PFSK-1 (cell line): Measurements from ENCODE around the gene GJB4.

Experiments used
- POLR2AphosphoS5 ChIP-seq: IDR thresholded peaks from 2 replicates; pipeline ENCODE4 v1.6.1; 2012; ENCODE audit warnings: low read depth, mild to moderate bottlenecking, control low read depth, low read length, moderate library complexity
- TF ChIP-seq, protein P1 (sequence below), 2 experiments: IDR thresholded peaks; 2 replicates each; pipeline versions ENCODE4 v1.6.1 to v1.8.0; 2011 to 2012; ENCODE audit warnings: low read depth in 2 of 2, low read length in 2 of 2, control low read depth in 1 of 2, inconsistent platforms in 1 of 2, mild to moderate bottlenecking in 1 of 2, moderate library complexity in 1 of 2; ENCODE audit not compliant: insufficient read depth in 1 of 2

DNA sequence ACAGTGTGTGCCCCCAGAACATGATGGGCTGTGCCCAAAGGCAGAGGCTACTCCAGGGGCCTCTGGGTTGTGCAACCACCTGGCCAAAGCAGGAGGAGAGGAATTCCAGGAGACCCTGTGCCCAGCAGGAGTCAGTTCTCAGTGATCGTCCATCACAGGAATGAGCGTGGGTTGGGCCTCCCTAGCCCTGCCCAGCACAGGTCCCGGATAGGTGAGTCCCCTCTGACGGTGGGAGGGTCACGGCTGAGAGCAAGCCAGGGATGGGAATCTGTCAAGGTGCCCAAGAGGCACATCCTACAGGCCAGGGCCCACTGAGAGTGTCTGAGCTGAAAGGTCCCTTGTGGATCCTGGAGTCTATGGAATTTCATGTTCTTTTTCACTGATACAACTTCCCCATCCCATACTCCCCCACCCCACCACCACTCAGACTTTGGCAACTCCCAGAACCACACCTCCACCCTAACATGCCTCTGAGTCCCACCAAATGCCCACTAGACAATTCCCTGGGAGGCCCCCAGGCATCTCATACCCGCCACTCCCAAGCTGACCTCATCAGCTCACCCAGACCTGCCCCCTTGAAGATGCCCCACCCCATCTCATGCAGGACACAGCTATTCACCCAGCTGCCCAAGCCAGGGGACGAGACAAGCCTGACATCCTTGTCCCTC is 3.1 kb downstream of the GJB4 start:
- no peak for TF ChIP-seq POLR2AphosphoS5
- TF ChIP-seq, protein P1, sequence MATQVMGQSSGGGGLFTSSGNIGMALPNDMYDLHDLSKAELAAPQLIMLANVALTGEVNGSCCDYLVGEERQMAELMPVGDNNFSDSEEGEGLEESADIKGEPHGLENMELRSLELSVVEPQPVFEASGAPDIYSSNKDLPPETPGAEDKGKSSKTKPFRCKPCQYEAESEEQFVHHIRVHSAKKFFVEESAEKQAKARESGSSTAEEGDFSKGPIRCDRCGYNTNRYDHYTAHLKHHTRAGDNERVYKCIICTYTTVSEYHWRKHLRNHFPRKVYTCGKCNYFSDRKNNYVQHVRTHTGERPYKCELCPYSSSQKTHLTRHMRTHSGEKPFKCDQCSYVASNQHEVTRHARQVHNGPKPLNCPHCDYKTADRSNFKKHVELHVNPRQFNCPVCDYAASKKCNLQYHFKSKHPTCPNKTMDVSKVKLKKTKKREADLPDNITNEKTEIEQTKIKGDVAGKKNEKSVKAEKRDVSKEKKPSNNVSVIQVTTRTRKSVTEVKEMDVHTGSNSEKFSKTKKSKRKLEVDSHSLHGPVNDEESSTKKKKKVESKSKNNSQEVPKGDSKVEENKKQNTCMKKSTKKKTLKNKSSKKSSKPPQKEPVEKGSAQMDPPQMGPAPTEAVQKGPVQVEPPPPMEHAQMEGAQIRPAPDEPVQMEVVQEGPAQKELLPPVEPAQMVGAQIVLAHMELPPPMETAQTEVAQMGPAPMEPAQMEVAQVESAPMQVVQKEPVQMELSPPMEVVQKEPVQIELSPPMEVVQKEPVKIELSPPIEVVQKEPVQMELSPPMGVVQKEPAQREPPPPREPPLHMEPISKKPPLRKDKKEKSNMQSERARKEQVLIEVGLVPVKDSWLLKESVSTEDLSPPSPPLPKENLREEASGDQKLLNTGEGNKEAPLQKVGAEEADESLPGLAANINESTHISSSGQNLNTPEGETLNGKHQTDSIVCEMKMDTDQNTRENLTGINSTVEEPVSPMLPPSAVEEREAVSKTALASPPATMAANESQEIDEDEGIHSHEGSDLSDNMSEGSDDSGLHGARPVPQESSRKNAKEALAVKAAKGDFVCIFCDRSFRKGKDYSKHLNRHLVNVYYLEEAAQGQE (IDR thresholded peaks at IDR 0.05; ENCODE audit: insufficient read depth in 1 of 2, low read depth in 2 of 2, low read length in 2 of 2) = no peak
